ENCODE results near the gene ALKBH4.

ALKBH4 gene

GRCh38 chr7:102453319-102453718 is 11.3 kb downstream of the ALKBH4 start:
- H3K27me3 ChIP-seq (ENCODE audit: insufficient read depth, poor library complexity, severe bottlenecking), result no peaks in the 10 kb centered on the region
- no peak for TF ChIP-seq POLR2AphosphoS5 (IDR thresholded peaks at IDR 0.05; ENCODE audit: low read depth)
- no peak for TF ChIP-seq REST (IDR thresholded peaks at IDR 0.05; ENCODE audit: insufficient replicate concordance, low read depth)
- no peak for TF ChIP-seq CTCF (IDR thresholded peaks at IDR 0.05; ENCODE audit: insufficient read depth, low read length)
- no peak for DNase-seq (ENCODE audit: low read depth in 1 of 2, low spot score in 1 of 2)
- no peak overlapping the region for H3K4me3 ChIP-seq (replicated peaks; ENCODE audit: insufficient read depth, low read length)
- H3K27ac ChIP-seq (replicated peaks), result no peak overlapping the region

- TF ChIP-seq REST (IDR thresholded peaks at IDR 0.05; ENCODE audit: insufficient replicate concordance, low read depth), result no peak
- no peak for TF ChIP-seq CTCF (IDR thresholded peaks at IDR 0.05; ENCODE audit: insufficient read depth, low read length)
- TF ChIP-seq GABPA (IDR thresholded peaks at IDR 0.05; ENCODE audit: low read depth), result no peak
- no peak for TF ChIP-seq SPI1 (IDR thresholded peaks at IDR 0.05; ENCODE audit: borderline replicate concordance, low read depth)
- TF ChIP-seq POLR2AphosphoS5 (IDR thresholded peaks at IDR 0.05; ENCODE audit: low read depth), result no peak
- DNase-seq (ENCODE audit: low read depth in 1 of 2, low spot score in 1 of 2), result no peak
- no peak overlapping the region for H3K4me3 ChIP-seq (replicated peaks; ENCODE audit: insufficient read depth, low read length)
- no peak overlapping the region for H3K27ac ChIP-seq (replicated peaks)
- no peaks in the 10 kb centered on the region for H3K27me3 ChIP-seq (ENCODE audit: insufficient read depth, poor library complexity, severe bottlenecking)
Observed at GRCh38 chr7:102452451-102452850, 12.2 kb downstream of the ALKBH4 start.

- no peak for DNase-seq (ENCODE audit: low read depth in 1 of 2, low spot score in 1 of 2)
- TF ChIP-seq SPI1 (IDR thresholded peaks at IDR 0.05; ENCODE audit: borderline replicate concordance, low read depth) (no peak), GABPA (IDR thresholded peaks at IDR 0.05; ENCODE audit: low read depth) (no peak), CTCF (IDR thresholded peaks at IDR 0.05; ENCODE audit: insufficient read depth, low read length) (no peak), POLR2AphosphoS5 (IDR thresholded peaks at IDR 0.05; ENCODE audit: low read depth) (0 out of 2 replicates have a peak, but pooled peaks have one; percentile 9)
- Histone ChIP-seq H3K27ac (replicated peaks) (no peak overlapping the region), H3K27me3 (ENCODE audit: insufficient read depth, poor library complexity, severe bottlenecking) (no peaks in the 10 kb centered on the region), H3K4me3 (replicated peaks; ENCODE audit: insufficient read depth, low read length) (no peak overlapping the region)
Observed at GRCh38 chr7:102451371-102452054, 13.2 kb downstream of the ALKBH4 start.

GRCh38 chr7:102450242-102450641 is 14.4 kb downstream of the ALKBH4 start:
- no peak overlapping the region for H3K4me3 ChIP-seq (replicated peaks; ENCODE audit: insufficient read depth, low read length)
- H3K27ac ChIP-seq (replicated peaks), result no peak overlapping the region
- no peaks in the 10 kb centered on the region for H3K27me3 ChIP-seq (ENCODE audit: insufficient read depth, poor library complexity, severe bottlenecking)
- DNase-seq (ENCODE audit: low read depth in 1 of 2, low spot score in 1 of 2), result peak in 1 of 2 experiments; percentile 53
- TF ChIP-seq CTCF (IDR thresholded peaks at IDR 0.05; ENCODE audit: insufficient read depth, low read length), result peak; percentile 5
- TF ChIP-seq SPI1 (IDR thresholded peaks at IDR 0.05; ENCODE audit: borderline replicate concordance, low read depth), result no peak
- TF ChIP-seq POLR2AphosphoS5 (IDR thresholded peaks at IDR 0.05; ENCODE audit: low read depth), result peak; percentile 54; the same call in 1 of the 2 replicates

Data from HL-60 (cell line).